ENCODE data around the gene OR1I1. TPM values are rescaled to one million over a fixed set of nuclear protein-coding genes. Genes with fewer than 3 reads are reported as not detected.

The OR1I1 gene
- total and polyA plus RNA-seq, 3 donors from 2014 or later, result not detected

- no peak for DNase-seq
- no peaks in the 10 kb centered on the region for H3K9me3 ChIP-seq
- intact Hi-C loops (cut with DNase I; ENCODE audit: low total_unique reads), result no loop called here
- no peaks in the 10 kb centered on the region for H3K36me3 ChIP-seq (ENCODE audit: low read depth, missing control alignments)
- H3K27me3 ChIP-seq, result no peaks in the 10 kb centered on the region
- no peak overlapping the region for H3K27ac ChIP-seq
- no peak overlapping the region for H3K4me3 ChIP-seq
- 69 to 78% methylated on average over 6 of the region's 6 CpGs for WGBS, 2 donors
- TF ChIP-seq POLR2A (IDR thresholded peaks at IDR 0.05), result no peak
- no peak for TF ChIP-seq CTCF (IDR thresholded peaks at IDR 0.05)
- H3K4me1 ChIP-seq, result peaks cover 14% of the 10 kb centered on the region
Observed at GRCh38 chr19:15128162-15128770, 46.3 kb downstream of the OR1I1 start.

DNA sequence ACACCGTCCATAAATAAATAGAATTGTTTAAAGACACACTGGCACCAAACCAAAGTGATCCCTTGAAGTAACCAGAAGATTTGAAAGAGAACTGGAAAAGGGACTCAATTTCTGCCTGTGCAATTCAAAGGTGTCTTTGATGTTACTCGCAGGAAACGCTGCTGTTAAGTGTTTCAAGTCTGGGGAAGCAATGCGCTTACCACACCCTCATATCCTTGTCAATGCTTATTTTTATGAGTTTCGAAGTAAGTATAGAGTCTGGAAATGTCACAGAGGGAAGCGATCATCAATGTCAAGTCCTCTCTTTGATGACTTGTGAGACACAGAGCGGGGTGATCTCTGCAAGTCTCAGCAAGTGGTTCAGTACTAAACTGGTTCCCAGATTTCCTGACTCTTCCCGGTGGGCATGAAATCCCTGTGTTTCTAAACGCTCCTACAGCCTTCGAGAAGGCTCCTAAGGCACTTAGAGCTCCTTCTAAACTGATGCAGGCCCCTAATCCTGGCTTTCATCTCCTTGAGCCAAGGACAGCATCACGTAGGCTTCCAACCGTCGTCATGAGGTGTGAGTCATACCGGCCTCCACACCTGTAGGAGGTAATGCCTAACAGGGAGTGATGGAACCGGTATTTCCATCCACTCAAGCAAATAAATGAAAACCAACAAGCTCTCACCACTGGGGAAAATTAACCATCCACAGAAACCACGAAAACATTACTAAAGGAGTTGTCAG is 48.0 kb downstream of the OR1I1 start:
- WGBS, 2 donors, result 78 to 79% methylated on average over 16 of the region's 16 CpGs
- intact Hi-C loops (cut with DNase I; ENCODE audit: low total_unique reads), result no loop called here
- Histone ChIP-seq H3K4me3 (no peak overlapping the region), H3K27me3 (no peaks in the 10 kb centered on the region), H3K4me1 (peaks cover 7% of the 10 kb centered on the region), H3K27ac (no peak overlapping the region), H3K36me3 (ENCODE audit: low read depth, missing control alignments) (no peaks in the 10 kb centered on the region), H3K9me3 (no peaks in the 10 kb centered on the region)
- TF ChIP-seq CTCF (IDR thresholded peaks at IDR 0.05) (no peak), POLR2A (IDR thresholded peaks at IDR 0.05) (no peak)
- DNase-seq, result no peak

DNA sequence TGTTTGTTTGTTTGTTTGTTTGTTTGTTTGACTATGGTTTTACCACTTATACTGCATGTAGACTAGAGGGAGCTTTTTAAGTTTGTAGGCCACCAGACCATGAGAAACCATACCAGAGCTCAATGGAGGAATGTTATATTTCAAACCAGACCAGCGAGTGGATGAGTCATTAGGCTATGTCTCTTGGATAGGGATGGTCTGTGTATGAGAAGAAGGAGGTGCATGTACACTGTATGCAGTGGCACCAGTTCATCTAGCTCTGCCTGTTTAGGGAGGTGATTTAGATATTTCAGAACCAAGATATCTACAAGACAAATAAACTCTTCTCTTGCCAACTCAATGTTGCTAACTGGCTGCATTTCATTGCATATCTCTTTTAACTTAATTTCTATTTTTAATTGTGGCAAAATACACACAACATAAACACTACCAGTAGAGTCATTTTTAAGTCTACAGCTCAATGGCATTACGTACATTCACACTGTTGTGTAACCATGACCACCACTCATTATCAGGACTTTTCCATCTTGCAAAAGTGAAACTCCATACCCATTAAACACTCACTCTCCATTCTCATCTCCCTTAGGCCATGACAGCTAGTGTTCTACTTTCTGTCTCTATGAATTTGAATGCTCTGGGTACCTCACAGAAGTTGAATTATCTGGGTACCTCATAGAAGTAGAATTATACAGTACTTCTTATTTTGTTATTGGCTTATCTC is 54.4 kb downstream of the OR1I1 start:
- no peaks in the 10 kb centered on the region for H3K9me3 ChIP-seq
- intact Hi-C loops (cut with DNase I; ENCODE audit: low total_unique reads), result no loop called here
- WGBS, 2 donors, result 66 to 87% methylated on average over 2 of the region's 2 CpGs
- H3K27me3 ChIP-seq, result no peaks in the 10 kb centered on the region
- no peaks in the 10 kb centered on the region for H3K4me1 ChIP-seq
- TF ChIP-seq CTCF (IDR thresholded peaks at IDR 0.05) (no peak), POLR2A (IDR thresholded peaks at IDR 0.05) (no peak)
- H3K4me3 ChIP-seq, result no peak overlapping the region
- no peak for DNase-seq
- H3K27ac ChIP-seq, result no peak overlapping the region
- H3K36me3 ChIP-seq (ENCODE audit: low read depth, missing control alignments), result no peaks in the 10 kb centered on the region

DNA sequence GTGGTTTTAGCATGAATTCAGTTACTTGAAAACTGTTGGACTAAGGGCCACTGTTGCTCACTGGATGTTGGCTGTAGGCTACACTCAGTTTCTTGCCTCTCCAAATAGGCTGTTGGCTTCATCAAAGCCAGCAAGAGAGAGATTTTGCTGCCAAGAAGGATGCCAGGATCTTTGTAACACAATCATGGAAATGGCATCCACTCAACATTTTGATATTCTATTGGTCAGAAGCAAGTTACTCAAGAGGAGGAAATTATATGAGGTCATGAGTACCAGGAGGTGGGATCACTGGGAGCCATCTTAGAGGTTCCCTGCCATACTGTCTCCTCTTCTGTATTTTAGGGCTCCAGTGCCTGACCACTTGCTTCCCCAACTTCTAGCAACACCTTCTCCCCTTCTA is 55.8 kb downstream of the OR1I1 start:
- no peak for TF ChIP-seq POLR2A (IDR thresholded peaks at IDR 0.05)
- TF ChIP-seq CTCF (IDR thresholded peaks at IDR 0.05), result no peak
- Histone ChIP-seq H3K27ac (no peak overlapping the region), H3K9me3 (no peaks in the 10 kb centered on the region), H3K36me3 (ENCODE audit: low read depth, missing control alignments) (no peaks in the 10 kb centered on the region), H3K4me1 (no peaks in the 10 kb centered on the region), H3K27me3 (no peaks in the 10 kb centered on the region), H3K4me3 (no peak overlapping the region)
- no peak for DNase-seq
- intact Hi-C loops (cut with DNase I; ENCODE audit: low total_unique reads), result no loop called here

Measured in testis (tissue), 3 donors.